Stimulated activated effector memory CD8-positive, alpha-beta T cell treated with anti-CD3 and anti-CD28 coated beads, Interleukin-12 subunit alpha, Interleukin-12 subunit beta, amount 100 ng/mL, for 72 hours (primary cell): Measurements from ENCODE around the gene NCK1.
"Not testable (repeated sequence)": the region's sequence is repeated elsewhere in the genome, so short reads cannot be mapped to it uniquely, and the experiment has no call there.

Source experiments
- ATAC-seq: fragments of 150-1000 bp; cut with Tn5 transposase; 2 replicates; pipeline ENCODE4 v1.10.0; 2021
- DNase-seq, 2 donors: peaks; one replicate each; pipeline ENCODE4 v3.0.0; 2021 to 2022; ENCODE audit warnings: low spot score in 2 of 2
- H3K27ac Mint-ChIP-seq: one replicate; pipeline ENCODE4 v1.8.0; 2022; ENCODE audit warnings: mild to moderate bottlenecking, mixed read lengths
- H3K36me3 Mint-ChIP-seq: one replicate; pipeline ENCODE4 v1.8.0; 2022; ENCODE audit warnings: mild to moderate bottlenecking, mixed read lengths
- H3K4me1 Mint-ChIP-seq: one replicate; pipeline ENCODE4 v1.8.0; 2022; ENCODE audit warnings: mixed read lengths
- H3K4me3 Mint-ChIP-seq: one replicate; pipeline ENCODE4 v1.8.0; 2022; ENCODE audit warnings: mild to moderate bottlenecking, mixed read lengths
- H3K9me3 Mint-ChIP-seq: one replicate; pipeline ENCODE4 v1.8.0; 2022; ENCODE audit warnings: mixed read lengths

The NCK1 gene

DNA sequence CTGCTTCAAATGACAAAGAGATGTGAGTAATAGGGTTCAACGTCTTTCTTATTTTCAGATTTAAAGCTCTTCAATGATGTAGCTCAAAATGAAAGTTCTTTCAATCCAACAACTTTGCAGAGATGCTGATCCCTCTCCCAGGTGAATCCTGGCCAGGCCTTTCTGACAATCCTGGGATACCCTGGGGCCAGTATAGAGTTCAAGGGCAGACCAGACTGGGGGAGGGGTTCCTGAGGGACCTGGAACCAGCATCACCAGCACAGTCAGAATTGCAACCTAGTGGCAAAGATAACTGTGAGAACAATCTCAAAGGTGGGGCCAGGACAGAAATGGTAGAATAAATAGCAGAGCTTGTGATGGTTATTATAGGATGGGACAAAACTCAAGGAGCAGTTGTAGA, 19.7 kb upstream of the NCK1 start:
- H3K4me1 Mint-ChIP-seq = peaks cover 25% of the 10 kb centered on the region
- no peak overlapping the region for H3K27ac Mint-ChIP-seq
- H3K9me3 Mint-ChIP-seq = no peaks in the 10 kb centered on the region
- ATAC-seq = no peak
- no peak overlapping the region for H3K4me3 Mint-ChIP-seq
- H3K36me3 Mint-ChIP-seq = peaks cover 66% of the 10 kb centered on the region
- DNase-seq = no peak

DNA sequence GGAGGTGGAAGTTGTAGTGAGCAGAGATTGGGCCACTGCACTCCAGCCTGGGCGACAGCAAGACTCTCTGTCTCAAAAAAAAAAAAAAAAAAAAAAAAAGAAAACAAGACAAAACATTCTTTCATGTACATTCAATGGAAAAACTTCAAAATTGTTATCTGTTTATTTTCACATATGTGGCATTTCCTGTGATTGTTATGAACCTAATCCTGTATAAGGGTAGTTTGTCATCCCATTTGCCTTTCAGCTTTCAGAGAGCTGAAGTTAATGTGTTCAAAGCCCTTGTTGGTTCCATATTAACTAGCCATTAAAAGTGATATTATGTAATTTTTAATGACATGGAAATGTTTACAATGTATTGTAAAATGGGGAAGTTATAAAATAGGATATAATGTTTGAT, 17.3 kb upstream of the NCK1 start:
- Mint-ChIP-seq H3K36me3 (peaks cover 51% of the 10 kb centered on the region), H3K4me3 (no peak overlapping the region), H3K9me3 (no peaks in the 10 kb centered on the region), H3K27ac (no peak overlapping the region), H3K4me1 (peaks cover 10% of the 10 kb centered on the region)
- no peak for DNase-seq
- ATAC-seq = no peak

DNA sequence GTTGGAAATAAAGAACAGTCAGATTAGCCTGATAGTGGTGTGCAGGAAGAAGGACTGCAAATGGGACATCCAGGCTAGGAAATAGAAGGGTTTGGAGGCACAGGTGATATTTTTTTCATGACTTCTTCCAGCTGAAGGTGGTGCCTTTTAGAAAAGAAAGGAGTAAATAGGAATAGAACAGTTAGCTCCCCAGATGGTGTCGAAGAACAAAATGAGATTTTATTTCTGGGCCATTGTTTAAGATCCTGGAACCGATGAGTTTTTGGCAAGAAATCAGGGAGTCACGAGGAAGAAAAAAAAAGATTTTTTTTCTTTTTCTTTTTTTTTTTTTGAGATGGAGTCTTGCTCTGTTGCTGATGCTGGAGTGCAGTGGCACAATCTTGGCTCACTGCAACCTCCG, 9.8 kb upstream of the NCK1 start:
- ATAC-seq (no peak), DNase-seq (no peak)
- no peak overlapping the region for H3K4me3 Mint-ChIP-seq
- H3K9me3 Mint-ChIP-seq = no peaks in the 10 kb centered on the region
- peaks cover 14% of the 10 kb centered on the region for H3K4me1 Mint-ChIP-seq
- no peak overlapping the region for H3K27ac Mint-ChIP-seq
- peaks cover 32% of the 10 kb centered on the region for H3K36me3 Mint-ChIP-seq

DNA sequence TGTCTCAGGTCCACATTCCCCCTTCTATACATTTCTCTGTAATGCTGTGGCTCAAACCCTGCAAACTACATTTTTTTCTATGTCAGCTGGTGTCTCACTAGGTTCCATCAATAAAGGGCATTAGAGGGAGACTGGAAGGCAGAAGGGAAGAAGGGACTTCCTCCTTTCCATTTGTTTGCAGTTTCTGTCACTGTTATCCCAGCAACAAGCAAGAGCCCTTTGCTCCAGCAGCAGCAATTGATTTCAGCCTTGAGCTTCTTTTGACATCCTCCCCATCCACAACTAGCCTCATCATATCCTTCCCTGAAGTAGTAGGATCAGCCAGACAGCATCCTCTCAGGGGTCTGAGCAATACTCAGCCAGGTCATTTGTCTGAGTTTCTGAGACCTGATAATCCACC, 5.3 kb upstream of the NCK1 start:
- no peaks in the 10 kb centered on the region for H3K9me3 Mint-ChIP-seq
- H3K4me3 Mint-ChIP-seq = no peak overlapping the region
- H3K36me3 Mint-ChIP-seq = peaks cover 33% of the 10 kb centered on the region
- H3K4me1 Mint-ChIP-seq = peaks cover 31% of the 10 kb centered on the region
- no peak for DNase-seq
- no peak for ATAC-seq
- H3K27ac Mint-ChIP-seq = peak overlapping the region; percentile 11

DNA sequence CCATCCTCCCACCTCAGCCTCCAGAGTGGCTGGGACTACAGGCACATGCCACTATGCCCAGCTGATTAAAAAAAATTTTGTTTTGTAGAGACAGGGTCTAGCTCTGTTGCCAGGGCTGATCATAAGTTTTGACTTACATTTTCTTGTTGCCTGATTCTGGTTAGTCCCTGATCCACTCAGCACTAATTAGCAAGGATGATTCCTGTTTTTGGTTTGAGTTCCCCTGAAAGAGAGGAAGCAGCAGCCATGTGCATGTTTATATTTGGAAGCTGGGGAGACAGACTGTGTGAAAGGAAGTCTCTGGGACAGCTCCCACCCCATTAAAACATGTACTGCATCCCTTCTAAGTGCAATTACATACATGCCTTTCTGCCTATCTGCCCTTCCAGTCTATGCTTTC, 3.6 kb upstream of the NCK1 start:
- H3K9me3 Mint-ChIP-seq = no peaks in the 10 kb centered on the region
- H3K36me3 Mint-ChIP-seq = peaks cover 34% of the 10 kb centered on the region
- ATAC-seq = no peak
- no peak overlapping the region for H3K4me3 Mint-ChIP-seq
- H3K4me1 Mint-ChIP-seq = peaks cover 31% of the 10 kb centered on the region
- DNase-seq = no peak
- H3K27ac Mint-ChIP-seq = no peak overlapping the region

DNA sequence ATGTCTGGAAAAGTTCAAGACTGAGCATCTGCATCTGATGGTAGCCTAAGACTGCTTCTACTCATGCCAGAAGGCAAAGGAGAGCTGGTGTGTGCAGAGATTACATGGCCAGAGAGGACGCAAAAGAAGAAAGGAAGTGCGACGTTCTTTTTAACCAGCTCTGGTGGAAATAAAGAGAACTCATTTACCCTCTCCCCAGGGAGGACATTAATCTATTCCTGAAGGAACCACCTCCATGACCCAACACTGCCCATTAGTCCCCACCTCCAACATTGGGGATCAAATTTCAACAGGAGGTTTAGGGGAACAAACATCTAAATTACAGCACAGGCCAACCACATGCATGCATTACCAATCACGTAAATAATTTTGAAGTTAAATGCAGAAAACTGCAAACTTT, 1.5 kb upstream of the NCK1 start:
- no peak for DNase-seq
- Mint-ChIP-seq H3K4me3 (peak overlapping the region; percentile 89), H3K27ac (peak overlapping the region; percentile 93), H3K4me1 (peaks cover 35% of the 10 kb centered on the region), H3K36me3 (peaks cover 31% of the 10 kb centered on the region), H3K9me3 (no peaks in the 10 kb centered on the region)
- no peak for ATAC-seq

DNA sequence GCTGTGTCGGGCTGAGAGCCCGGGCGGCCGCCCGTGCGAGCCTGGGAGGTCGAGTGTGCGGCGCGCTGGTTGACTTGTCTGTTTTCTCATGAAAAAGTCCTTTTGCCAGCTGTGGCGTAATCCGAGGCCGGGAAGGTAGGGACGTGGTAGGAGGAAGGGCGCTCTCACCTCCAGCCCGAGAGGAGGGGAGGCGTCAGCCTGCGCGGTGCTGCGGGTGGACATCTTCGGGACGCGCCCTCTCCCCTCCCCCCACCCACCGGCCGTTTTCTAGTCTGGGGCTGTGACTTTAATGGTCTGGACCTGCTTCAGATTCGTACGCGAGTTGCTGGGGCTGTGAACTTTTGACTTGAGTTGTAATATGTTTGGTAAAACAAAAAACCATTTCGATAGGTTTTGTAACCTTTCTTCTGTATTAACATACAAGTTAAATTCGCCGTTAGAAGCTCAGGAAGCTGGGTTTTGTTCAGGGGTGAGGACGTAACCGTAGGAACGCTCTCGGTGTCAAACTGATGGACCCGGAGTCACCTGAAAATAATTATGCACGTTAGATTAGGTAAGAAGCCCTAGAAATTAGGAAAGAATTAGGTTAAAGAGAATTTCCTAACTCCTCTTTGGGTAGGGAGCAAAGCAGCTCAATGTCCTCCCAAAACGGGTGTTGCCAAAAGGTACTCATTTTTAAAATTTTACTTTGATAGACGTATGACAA, 762 bp downstream of the NCK1 start:
- no peak for DNase-seq
- Mint-ChIP-seq H3K4me1 (peaks cover 50% of the 10 kb centered on the region), H3K27ac (peak overlapping the region; percentile 93), H3K9me3 (no peaks in the 10 kb centered on the region), H3K36me3 (peaks cover 43% of the 10 kb centered on the region), H3K4me3 (peak overlapping the region; percentile 89)
- ATAC-seq = peak; percentile 17

DNA sequence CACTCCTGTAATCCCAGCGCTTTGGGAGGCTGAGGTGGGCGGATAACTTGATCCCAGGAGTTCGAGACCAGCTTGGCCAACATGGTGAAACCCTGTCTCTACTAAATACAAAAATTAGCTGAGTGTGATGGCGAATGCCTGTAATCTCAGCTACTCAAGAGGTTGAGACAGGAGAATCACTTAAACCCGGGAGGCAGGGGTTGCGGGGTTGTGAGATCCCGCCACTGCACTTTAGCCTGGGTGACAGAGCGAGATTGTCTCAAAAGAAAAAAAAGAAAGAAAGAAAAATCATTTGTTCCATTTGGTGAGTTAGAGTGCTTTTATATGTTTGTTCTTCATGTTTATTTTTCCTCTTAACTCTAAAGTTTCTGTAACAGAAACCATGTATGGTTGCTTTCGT, 7.3 kb downstream of the NCK1 start:
- Mint-ChIP-seq H3K36me3 (peaks cover 70% of the 10 kb centered on the region), H3K4me3 (no peak overlapping the region), H3K9me3 (peaks cover 5% of the 10 kb centered on the region), H3K27ac (no peak overlapping the region), H3K4me1 (peaks cover 51% of the 10 kb centered on the region)
- no peak for DNase-seq
- ATAC-seq = no peak

DNA sequence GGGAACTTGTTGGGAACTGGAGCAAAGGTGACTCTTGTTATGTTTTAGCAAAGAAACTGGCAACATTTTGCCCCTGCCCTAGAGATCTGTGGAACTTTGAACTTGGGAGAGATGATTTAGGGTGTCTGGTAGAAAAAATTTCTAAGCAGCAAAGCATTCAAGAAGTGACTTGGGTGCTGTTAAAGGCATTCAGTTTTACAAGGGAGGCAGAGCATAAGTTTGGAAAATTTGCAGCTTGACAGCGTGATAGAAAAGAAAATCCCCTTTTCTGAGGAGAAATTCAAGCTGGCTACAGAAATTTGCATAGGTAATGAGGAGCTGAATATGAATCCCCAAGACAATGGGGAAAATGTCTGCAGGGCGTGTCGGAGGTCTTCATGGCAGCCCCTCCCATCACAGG, 10.2 kb downstream of the NCK1 start:
- DNase-seq, ATAC-seq, H3K4me3 Mint-ChIP-seq, H3K27ac Mint-ChIP-seq, H3K9me3 Mint-ChIP-seq: not testable (repeated sequence)
- H3K4me1 Mint-ChIP-seq = peaks cover 41% of the 10 kb centered on the region
- H3K36me3 Mint-ChIP-seq = peaks cover 63% of the 10 kb centered on the region

DNA sequence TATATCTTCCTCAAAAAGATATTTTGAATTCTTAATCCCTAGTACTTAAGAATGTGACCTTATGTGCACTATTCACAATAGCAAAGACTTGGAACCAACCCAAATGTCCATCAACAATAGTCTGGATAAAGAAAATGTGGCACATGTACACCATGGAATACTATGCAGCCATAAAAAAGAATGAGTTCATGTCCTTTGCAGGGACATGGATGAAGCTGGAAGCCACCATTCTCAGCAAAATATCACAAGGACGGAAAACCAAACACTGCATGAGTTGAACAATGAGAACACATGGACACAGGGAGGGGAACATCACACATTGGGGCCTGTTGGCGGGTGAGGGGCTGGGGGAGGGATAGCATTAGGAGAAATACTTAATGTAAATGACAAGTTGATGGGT, 17.5 kb downstream of the NCK1 start:
- not testable (repeated sequence) for ATAC-seq, H3K27ac Mint-ChIP-seq, H3K4me3 Mint-ChIP-seq

DNA sequence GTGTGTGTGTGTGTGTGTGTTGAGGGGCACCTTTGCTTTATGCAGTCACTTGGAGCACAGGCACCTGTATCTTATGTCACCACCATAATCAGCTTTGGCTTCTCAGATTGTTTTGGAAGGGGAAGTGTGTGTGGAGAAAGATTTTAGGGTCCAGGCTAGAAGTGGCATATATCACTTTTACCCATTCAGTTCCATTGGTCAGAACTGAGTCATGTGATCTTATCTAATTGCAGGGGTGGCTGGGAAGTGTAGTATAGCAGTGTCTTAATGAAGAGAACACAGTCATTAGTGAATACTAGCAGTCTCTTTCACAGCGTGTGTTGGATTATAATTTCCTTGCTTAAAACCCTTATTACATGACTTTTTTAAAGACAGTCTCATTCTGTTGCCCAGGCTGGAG, 20.6 kb downstream of the NCK1 start:
- no peak overlapping the region for H3K4me3 Mint-ChIP-seq
- peaks cover 7% of the 10 kb centered on the region for H3K9me3 Mint-ChIP-seq
- no peak for DNase-seq
- H3K36me3 Mint-ChIP-seq = peaks cover under 1% of the 10 kb centered on the region
- peak; percentile 76 for ATAC-seq
- H3K27ac Mint-ChIP-seq = peak overlapping the region; percentile 7
- peaks cover 56% of the 10 kb centered on the region for H3K4me1 Mint-ChIP-seq

More for the DNA sequence above, 17.5 kb downstream of the NCK1 start:
- DNase-seq, H3K9me3 Mint-ChIP-seq, H3K36me3 Mint-ChIP-seq: not testable (repeated sequence)
- H3K4me1 Mint-ChIP-seq = peaks cover 54% of the 10 kb centered on the region

DNA sequence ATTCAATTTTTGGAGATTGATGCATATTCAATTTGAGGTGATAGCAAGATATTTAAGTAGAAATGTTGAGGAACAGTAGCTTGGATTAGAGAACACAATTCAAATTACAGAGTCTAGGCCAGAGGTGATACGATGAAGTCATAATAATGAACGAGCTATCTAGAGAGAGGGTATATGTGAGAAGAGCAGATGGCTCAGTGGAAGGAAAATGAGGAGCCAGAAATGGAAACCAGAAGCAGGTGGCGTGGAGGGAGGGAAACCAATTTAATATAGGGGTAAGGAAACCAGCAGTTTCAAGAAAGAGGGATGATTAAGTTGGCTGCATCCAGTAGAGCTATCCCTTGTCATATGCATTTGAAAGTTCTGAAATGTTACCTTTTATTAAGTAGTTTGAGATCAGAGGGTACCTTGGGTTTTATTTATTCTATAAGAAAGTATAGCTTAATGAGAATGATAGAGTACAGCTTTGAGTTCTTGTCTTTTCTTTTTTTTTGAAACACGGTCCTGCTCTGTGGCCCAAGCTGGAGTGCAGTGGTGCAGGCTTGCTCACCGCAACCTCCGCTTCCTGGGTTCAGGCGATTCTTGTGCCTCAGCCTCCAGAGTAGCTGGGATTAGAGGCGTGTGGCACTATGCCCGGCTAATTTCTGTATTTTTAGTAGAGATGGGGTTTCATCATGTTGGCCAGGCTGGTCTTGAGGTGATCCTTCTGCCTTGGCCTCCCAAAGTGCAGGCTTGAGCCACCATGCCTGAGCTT, 22.1 kb downstream of the NCK1 start:
- ATAC-seq (no peak), DNase-seq (no peak)
- H3K27ac Mint-ChIP-seq = peak overlapping the region; percentile 32
- H3K9me3 Mint-ChIP-seq = peaks cover under 1% of the 10 kb centered on the region
- H3K4me1 Mint-ChIP-seq = peaks cover 55% of the 10 kb centered on the region
- H3K4me3 Mint-ChIP-seq = no peak overlapping the region
- H3K36me3 Mint-ChIP-seq = peaks cover 6% of the 10 kb centered on the region

DNA sequence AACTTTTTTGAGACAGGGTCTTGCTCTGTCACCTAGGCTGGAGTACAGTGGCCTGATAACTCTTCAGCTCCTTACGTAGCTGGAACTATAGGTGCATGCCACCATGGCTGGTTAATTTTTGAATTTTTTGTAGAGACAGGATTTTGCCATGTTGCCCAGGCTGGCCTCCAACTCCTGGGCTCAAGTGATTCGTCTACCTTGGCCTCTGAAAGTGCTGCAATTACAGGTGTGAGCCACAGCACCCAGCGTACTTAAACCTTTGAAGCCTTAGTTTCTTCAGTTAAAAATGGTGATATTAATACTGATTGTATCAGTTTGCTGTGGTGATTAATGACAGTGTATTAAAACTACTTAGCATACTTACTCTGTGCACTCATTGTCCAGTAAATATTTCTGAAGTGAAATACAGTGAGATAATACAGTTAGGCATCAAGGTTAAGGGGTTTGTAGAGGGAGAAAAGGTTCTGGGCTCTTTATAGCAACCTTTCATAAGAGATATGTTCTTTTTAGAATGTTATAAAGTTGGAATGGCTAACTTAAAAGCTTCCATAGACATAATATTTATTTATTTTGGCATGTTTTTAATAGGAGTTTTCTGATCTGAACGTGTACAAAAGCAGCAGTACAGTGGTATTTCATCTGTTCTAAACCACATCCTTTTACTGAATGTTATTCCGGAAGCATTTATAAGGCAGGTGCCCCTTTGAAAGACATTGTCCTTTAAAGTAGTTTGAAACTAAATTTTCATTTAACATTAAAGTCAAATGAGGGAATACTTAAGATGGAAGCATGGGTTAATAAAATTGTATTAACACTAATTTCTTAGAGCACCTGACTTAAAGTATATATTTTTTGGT, 23.6 kb downstream of the NCK1 start:
- no peak for DNase-seq

DNA sequence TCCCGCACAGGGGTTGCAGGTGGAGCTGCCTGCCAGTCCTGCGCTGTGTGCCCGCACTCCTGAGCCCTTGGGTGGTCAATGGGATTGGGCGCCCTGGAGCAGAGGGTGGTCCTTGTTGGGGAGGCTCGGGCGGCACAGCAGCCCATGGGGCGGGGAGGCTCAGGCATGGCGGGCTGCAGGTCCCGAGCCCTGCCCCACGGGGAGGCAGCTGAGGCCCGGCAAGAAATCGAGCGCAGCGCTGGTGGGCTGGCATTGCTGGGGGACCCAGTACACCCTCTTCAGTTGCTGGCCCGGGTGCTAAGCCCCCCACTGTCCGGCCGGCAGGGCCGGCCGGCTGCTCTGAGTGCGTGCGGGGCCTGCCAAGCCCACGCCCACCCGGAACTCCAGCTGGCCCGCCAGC, 27.9 kb downstream of the NCK1 start:
- DNase-seq = no peak
- Mint-ChIP-seq H3K4me1 (peaks cover 59% of the 10 kb centered on the region), H3K36me3 (peaks cover 6% of the 10 kb centered on the region), H3K9me3 (no peaks in the 10 kb centered on the region), H3K4me3 (no peak overlapping the region), H3K27ac (no peak overlapping the region)
- no peak for ATAC-seq

More for the DNA sequence above, 23.6 kb downstream of the NCK1 start:
- peak; percentile 54 for ATAC-seq
- Mint-ChIP-seq H3K9me3 (no peaks in the 10 kb centered on the region), H3K27ac (peak overlapping the region; percentile 63), H3K4me3 (peak overlapping the region; percentile 28), H3K36me3 (peaks cover 6% of the 10 kb centered on the region), H3K4me1 (peaks cover 64% of the 10 kb centered on the region)
